ENCODE results near the gene MYL6B. TPM values are rescaled to one million over a fixed set of nuclear protein-coding genes. Genes with fewer than 3 reads are reported as not detected.
"Not testable (repeated sequence)": the region's sequence is repeated elsewhere in the genome, so short reads cannot be mapped to it uniquely, and the experiment has no call there.

The MYL6B gene
- total RNA-seq, 1 donor from 2014 or later = 40.8 TPM

DNA sequence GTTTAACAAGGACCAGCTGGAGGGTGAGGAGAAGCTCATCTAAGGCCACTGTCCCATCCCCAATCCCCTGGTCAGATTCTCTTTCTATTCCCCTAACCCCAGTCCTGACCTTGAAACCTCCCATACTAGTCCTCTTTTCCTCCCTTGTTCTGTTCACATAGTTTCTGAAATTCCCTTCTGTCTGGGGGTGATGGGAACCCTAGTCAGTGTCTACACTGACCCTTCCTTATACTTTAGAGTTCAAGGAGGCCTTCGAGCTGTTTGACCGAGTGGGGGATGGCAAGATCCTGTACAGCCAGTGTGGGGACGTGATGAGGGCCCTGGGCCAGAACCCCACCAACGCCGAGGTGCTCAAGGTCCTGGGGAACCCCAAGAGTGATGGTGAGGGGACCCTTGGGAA is 2.4 kb downstream of the MYL6B start:
- intact Hi-C loops (cut with DNase I) = no loop called here
- H3K4me1 ChIP-seq = peaks cover 40% of the 10 kb centered on the region
- no peak overlapping the region for H3K27ac ChIP-seq
- no peak overlapping the region for H3K4me3 ChIP-seq
- no peaks in the 10 kb centered on the region for H3K9me3 ChIP-seq
- peaks cover 0 to 3% of the 10 kb centered on the region in 2 donors for H3K36me3 ChIP-seq
- TF ChIP-seq POLR2A (IDR thresholded peaks at IDR 0.05) (no peak), POLR2AphosphoS5 (IDR thresholded peaks at IDR 0.05; ENCODE audit: insufficient read depth in 1 of 2, low read depth in 1 of 2) (no peak)
- TF ChIP-seq, protein P1, sequence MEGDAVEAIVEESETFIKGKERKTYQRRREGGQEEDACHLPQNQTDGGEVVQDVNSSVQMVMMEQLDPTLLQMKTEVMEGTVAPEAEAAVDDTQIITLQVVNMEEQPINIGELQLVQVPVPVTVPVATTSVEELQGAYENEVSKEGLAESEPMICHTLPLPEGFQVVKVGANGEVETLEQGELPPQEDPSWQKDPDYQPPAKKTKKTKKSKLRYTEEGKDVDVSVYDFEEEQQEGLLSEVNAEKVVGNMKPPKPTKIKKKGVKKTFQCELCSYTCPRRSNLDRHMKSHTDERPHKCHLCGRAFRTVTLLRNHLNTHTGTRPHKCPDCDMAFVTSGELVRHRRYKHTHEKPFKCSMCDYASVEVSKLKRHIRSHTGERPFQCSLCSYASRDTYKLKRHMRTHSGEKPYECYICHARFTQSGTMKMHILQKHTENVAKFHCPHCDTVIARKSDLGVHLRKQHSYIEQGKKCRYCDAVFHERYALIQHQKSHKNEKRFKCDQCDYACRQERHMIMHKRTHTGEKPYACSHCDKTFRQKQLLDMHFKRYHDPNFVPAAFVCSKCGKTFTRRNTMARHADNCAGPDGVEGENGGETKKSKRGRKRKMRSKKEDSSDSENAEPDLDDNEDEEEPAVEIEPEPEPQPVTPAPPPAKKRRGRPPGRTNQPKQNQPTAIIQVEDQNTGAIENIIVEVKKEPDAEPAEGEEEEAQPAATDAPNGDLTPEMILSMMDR (IDR thresholded peaks at IDR 0.05) = no peak
- DNase-seq (ENCODE audit: extremely low spot score in 2 of 2) = no peak
- no peaks in the 10 kb centered on the region for H3K27me3 ChIP-seq

DNA sequence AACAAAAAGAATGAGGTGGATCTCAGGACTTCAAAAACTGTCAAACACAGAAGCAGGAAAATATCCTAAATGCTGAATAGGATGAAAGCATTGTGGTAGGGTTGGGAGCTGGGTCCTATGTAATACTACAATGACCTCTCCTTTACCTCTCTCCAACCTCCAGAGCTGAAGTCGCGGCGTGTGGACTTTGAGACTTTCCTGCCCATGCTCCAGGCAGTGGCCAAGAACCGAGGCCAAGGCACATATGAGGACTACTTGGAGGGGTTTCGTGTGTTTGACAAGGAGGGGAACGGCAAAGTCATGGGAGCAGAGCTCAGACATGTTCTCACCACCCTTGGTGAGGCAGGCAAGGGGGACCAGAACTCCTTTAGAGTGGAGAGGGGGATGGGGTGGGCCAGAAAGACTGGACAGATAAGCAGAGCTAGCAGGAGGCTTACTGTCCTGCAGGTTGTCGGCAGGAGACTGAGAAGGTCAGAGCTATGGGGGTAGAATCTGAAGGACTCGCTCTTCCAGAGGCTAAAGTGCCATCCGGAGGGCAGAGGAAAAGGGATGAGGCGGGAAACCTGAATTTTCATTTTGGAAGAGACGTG is 3.0 kb downstream of the MYL6B start:
- TF ChIP-seq POLR2AphosphoS5 (IDR thresholded peaks at IDR 0.05; ENCODE audit: insufficient read depth in 1 of 2, low read depth in 1 of 2) (no peak), POLR2A (IDR thresholded peaks at IDR 0.05) (no peak)
- TF ChIP-seq, protein P1 (IDR thresholded peaks at IDR 0.05) = no peak
- Histone ChIP-seq H3K9me3 (no peaks in the 10 kb centered on the region), H3K4me1 (peaks cover 45% of the 10 kb centered on the region), H3K27me3 (no peaks in the 10 kb centered on the region), H3K27ac (no peak overlapping the region), H3K36me3 (peaks cover 0 to 8% of the 10 kb centered on the region in 2 donors), H3K4me3 (no peak overlapping the region)
- intact Hi-C loops (cut with DNase I) = no loop called here
- no peak for DNase-seq (ENCODE audit: extremely low spot score in 2 of 2)

DNA sequence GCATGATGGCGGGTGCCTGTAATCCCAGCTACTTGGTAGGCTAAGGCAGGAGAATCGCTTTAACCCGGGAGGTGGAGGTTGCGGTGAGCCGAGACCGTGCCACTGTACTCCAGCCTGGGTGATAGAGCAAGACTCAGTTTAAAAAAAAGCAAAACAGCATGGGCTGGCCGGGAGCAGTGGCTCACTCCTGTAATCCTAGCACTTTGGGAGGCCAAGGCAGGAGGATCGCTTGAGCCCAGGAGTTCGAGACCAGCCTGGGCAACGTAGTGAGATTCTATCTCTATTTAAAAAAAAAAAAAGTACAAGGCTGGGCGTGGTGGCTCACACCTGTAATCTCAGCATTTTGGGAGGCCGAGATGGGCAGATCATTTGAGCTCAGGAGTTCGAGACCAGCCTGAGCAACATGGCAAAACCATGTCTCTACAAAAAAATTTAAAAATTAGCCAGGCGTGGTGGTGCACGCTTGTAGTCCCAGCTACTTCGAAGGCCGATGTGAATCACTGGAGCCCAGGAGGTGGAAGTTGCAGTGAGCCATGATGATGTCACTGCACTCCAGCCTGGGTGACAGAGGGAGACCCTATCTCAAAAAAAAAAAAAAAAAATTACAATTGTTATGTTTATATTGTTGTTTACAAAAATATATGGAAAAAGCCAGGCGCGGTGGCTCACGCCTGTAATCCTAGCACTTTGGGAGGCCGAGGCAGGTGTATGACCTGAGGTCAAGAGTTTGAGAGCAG is 4.2 kb downstream of the MYL6B start:
- H3K27me3 ChIP-seq; intact Hi-C loops (cut with DNase I); H3K9me3 ChIP-seq: not testable (repeated sequence)

DNA sequence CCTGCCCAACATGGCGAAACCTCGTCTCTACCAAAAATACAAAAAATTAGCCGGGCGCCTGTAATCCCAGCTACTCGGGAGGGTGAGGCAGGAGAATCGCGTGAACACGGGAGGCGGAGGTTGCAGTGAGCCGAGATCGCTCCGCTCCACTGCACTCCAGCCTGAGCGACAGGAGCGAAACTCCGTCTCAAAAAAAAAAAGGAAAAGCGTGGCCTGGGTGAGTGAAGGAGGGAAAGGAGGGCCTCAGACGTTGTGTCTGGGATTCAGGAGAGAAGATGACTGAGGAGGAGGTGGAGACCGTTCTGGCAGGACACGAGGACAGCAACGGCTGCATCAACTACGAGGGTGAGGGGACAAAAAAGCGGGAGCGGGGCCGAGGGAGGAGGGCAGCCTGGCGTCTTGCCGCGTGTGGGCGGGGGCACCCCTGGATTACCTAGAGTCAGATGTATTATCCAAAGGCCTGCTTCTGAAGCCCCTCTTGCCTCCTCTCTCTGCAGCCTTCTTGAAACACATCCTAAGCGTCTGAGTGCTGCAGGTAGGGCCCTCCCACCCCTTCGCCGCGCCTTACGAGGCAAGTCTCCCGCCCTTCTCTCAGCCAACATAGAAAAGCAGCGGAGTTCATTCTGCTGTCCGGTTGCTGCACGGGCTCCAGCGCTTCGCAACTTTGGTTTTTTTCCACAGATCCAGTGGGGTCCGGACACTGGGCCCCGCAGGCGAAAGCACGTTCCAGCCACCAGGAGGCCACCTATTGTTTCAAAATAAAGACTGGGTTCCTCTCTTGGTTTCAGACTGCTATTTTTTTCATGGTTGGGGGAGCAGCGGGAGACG is 5.0 kb downstream of the MYL6B start:
- Histone ChIP-seq H3K27ac (peak overlapping the region; percentile 99), H3K4me3 (peak overlapping the region; percentile 93 to 97), H3K4me1 (peaks cover 49% of the 10 kb centered on the region), H3K36me3 (peaks cover 3 to 25% of the 10 kb centered on the region in 2 donors), H3K9me3 (no peaks in the 10 kb centered on the region), H3K27me3 (no peaks in the 10 kb centered on the region)
- TF ChIP-seq POLR2AphosphoS5 (IDR thresholded peaks at IDR 0.05; ENCODE audit: insufficient read depth in 1 of 2, low read depth in 1 of 2) (peak in 1 of 2 donors; percentile 59), POLR2A (IDR thresholded peaks at IDR 0.05) (peak in 1 of 2 donors; percentile 55)
- TF ChIP-seq, protein P1 (IDR thresholded peaks at IDR 0.05) = peak; percentile 6 to 81 (median 62)
- intact Hi-C loops (cut with DNase I) = no loop called here
- DNase-seq (ENCODE audit: extremely low spot score in 2 of 2) = peak in 1 of 2 donors; percentile 96

More for the DNA sequence above, 4.2 kb downstream of the MYL6B start:
- Histone ChIP-seq H3K4me3 (peak overlapping the region; percentile 93 to 97), H3K4me1 (peaks cover 50% of the 10 kb centered on the region), H3K36me3 (peaks cover 3 to 19% of the 10 kb centered on the region in 2 donors), H3K27ac (peak overlapping the region; percentile 99)
- DNase-seq (ENCODE audit: extremely low spot score in 2 of 2) = not testable (repeated sequence)

Measured in vagina (tissue), 2 donors.